Right kidney (tissue), 1 donor: ENCODE measurements around the gene MT1F.

Experiments
- DNase-seq: peaks from one replicate; pipeline ENCODE4 v3.0.0-alpha.2; 2016

The MT1F gene

DNA sequence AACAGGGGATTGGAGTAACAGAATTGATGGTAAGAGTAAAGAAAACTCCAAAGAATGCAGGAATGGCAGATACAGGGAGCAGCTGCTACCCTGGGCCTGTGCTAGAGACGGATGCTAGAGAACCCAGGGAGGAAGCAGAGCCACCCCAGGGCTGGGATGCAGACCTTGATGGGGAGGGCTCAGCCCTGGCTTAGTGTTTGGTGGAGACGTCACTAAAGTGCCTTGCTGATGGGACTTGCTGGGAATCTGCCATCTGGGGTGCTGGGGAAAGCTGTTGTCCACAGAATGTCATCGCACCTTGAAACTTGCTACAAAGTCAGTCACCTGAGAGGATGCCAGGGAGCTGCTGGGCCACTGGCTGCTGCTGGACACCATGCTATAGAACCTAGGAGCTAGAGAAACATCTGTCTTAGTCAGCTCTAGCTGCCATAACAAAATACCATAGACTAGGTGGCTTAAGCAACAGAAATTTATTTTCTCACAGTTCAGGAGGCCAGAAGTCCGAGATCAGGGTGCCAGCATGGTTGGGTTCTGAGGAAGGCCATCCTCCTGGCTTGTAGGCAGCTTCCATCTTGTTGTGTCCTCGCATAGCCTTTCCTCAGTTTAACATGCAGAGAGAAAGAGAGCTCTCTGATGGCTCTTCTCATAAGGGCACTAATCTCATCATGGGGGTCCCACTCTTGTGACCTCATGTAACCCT lies 39.8 kb downstream of the MT1F start:
- DNase-seq = no peak

- no peak for DNase-seq
Measured at GRCh38 chr16:56700195-56700594, 42.4 kb downstream of the MT1F start.

- DNase-seq = no peak
Measured at GRCh38 chr16:56700631-56701030, 42.9 kb downstream of the MT1F start.

- no peak for DNase-seq
Measured at GRCh38 chr16:56701534-56701933, 43.8 kb downstream of the MT1F start.

DNA sequence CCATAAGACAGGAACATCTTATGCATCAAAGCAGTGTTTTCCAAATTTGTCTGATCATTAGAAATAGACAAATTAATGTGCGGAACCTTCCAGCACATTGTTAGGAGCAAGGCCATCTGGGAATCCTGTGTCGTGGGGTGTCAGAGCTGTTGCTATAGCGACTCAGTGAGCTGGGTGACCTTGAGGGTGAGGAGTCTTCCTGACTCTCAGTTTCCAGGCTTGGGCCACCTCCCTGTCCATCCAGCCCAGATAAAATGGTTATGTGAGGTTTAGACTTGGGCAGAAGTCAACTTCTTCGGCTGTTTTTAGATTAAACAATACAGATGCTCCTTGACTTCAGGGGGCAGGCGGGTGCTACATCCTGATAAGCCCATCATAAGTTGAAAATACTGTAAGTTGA lies 45.1 kb downstream of the MT1F start:
- DNase-seq = no peak
